ENCODE measurements around the gene KLHL15. TPM values are rescaled to one million over a fixed set of nuclear protein-coding genes. Genes with fewer than 3 reads are reported as not detected.
"Not testable (repeated sequence)": the region's sequence is repeated elsewhere in the genome, so short reads cannot be mapped to it uniquely, and the experiment has no call there.

The KLHL15 gene
- total RNA-seq, 4 donors from 2014 or later = 0.60 to 6.7 (median 5.3) TPM

DNA sequence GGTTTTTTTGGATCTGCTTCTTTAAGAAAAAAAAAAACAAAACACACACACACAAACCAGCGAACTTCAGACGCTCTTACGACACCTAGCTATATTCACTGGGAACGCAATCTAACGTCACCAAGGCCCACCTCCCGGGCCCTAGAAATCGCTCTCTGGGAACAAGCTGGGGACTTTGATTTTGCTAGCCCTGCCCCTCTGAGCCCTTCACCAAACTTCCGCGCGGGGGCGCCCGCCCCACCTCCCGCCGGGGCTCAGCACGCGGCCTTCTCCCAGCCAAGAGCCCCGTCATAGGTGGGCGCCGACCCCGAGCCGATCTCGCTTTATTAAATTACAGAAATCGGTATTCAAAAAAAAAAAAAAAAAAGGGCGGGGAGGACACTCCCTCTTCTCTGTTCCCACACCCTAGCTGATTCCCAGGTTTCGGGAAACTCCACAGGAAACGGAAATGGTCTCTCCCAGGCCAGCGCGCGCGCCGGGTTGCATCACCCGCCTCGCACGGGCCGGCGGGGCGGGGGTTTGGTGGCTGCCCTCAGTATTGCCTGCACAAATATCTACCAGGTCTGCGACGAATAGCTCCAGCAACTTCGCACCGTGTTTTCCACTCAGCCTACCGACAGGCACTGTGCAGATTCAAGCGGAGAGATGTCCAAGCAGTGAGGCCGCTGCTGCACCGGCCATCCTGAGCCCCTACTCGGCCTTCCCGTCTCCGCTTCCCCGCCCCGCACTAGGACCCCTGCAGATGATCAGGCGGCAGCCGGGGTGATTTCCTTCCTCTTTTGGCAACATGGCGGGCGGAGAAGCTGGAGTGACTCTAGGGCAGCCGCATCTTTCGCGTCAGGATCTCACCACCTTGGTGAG, 27.4 kb upstream of the KLHL15 start, which contains the start of gene EIF2S3:
Gene EIF2S3 (plus strand): TSS at position 775 of the 861 bp plus-strand sequence. CDS start 13 bp downstream, at position 788.
- peak; percentile 51 to 81 (median 56) for TF ChIP-seq POLR2AphosphoS5 (IDR thresholded peaks at IDR 0.05)
- TF ChIP-seq CTCF (IDR thresholded peaks at IDR 0.05) = peak; percentile 49 to 69 (median 58)
- TF ChIP-seq EP300 (IDR thresholded peaks at IDR 0.05; ENCODE audit: low read depth) = no peak
- TF ChIP-seq POLR2A (IDR thresholded peaks at IDR 0.05) = peak; percentile 78
- 8% methylated on average over 56 of the region's 57 CpGs; no CpG with 5 or more reads in 1 of the 2 donors for WGBS, 2 donors (ENCODE audit: low coverage in 1 of 2)
- Histone ChIP-seq H3K4me1 (peaks cover 0 to 6% (median 0%) of the 10 kb centered on the region in 4 donors), H3K27ac (peak within 1 kb of the TSS in 2 of 4 donors; percentile 89 to 92), H3K9me3 (no peaks in the 10 kb centered on the region), H3K4me3 (peak within 1 kb of the TSS in 2 of 4 donors; percentile 70 to 80), H3K27me3 (no peaks in the 10 kb centered on the region), H3K36me3 (no peaks in the 10 kb centered on the region)
- in situ Hi-C loops (cut with MboI; ENCODE audit: low pct_ligation_motif_present in 1 of 4, low pct_unique_long_range_greater_than_20kb in 1 of 4, low sequenced_read_pairs in 3 of 4) (loop anchor here in 3 of 4 donors (25.0 kb wide), 2 partner anchors 142 to 367 kb away; partner anchors contain the start of genes APOO (in 1 of the 3) and CXorf58 (in 1 of the 3)), intact Hi-C loops (cut with DNase I; ENCODE audit: low total_unique reads) (loop anchor here (10.0 kb wide), 1 partner anchor 100 kb away; no protein-coding TSS in a partner anchor)
- peak; percentile 91 for DNase-seq

DNA sequence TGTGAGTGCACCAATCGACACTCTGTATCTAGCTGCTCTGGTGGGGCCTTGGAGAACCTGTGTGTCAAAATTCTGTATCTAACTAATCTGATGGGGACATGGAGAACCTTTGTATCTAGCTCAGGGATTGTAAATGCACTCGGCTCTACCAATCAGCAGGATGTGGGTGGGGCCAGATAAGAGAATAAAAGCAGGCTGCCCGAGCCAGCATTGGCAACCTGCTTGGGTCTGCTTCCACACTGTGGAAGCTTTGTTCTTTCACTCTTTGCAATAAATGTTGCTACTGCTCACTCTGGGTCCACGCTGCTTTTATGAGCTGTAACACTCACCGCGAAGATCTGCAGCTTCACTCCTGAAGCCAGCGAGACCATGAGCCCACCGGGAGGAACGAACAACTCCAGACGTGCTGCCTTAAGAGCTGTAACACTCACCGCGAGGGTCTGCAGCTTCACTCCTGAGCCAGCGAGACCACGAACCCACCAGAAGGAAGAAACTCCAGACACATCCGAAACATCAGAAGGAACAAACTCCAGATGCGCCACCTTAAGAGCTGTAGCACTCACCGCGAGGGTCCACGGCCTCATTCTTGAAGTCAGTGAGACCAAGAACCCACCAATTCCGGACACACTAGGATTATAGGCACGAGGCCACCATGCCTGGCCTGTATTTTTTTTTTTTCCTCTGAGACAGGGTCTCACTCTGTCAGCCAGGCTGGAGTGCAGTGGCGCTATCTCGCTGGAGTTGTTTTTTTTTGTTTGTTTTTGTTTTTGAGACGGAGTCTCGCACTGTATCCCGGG, 23.7 kb upstream of the KLHL15 start:
- H3K4me3 ChIP-seq, H3K9me3 ChIP-seq, H3K4me1 ChIP-seq, H3K27me3 ChIP-seq, H3K36me3 ChIP-seq, H3K27ac ChIP-seq: not testable (repeated sequence)
- DNase-seq = peak; percentile 10
- WGBS, 2 donors (ENCODE audit: low coverage in 1 of 2) = 74% methylated on average over 26 of the region's 26 CpGs; no CpG with 5 or more reads in 1 of the 2 donors
- intact Hi-C loops (cut with DNase I; ENCODE audit: low total_unique reads) (loop anchor here (10.0 kb wide), 1 partner anchor 104 kb away; no protein-coding TSS in a partner anchor), in situ Hi-C loops (cut with MboI; ENCODE audit: low pct_ligation_motif_present in 1 of 4, low pct_unique_long_range_greater_than_20kb in 1 of 4, low sequenced_read_pairs in 3 of 4) (loop anchor here in 3 of 4 donors (25.0 kb wide), 2 partner anchors 138 to 363 kb away; partner anchors contain the start of genes APOO (in 1 of the 3) and CXorf58 (in 1 of the 3))
- TF ChIP-seq POLR2AphosphoS5 (IDR thresholded peaks at IDR 0.05) = peak in 1 of 3 donors; percentile 34

GRCh38 chrX:24049643-24050042, 22.7 kb upstream of the KLHL15 start:
- H3K4me1 ChIP-seq, H3K36me3 ChIP-seq, H3K27me3 ChIP-seq, H3K9me3 ChIP-seq, H3K4me3 ChIP-seq, DNase-seq, H3K27ac ChIP-seq: not testable (repeated sequence)
- 96% methylated on average over 9 of the region's 24 CpGs; no CpG with 5 or more reads in 1 of the 2 donors for whole genome bisulfite sequencing, 2 donors (ENCODE audit: low coverage in 1 of 2)
- in situ Hi-C loops (cut with MboI; ENCODE audit: low pct_ligation_motif_present in 1 of 4, low pct_unique_long_range_greater_than_20kb in 1 of 4, low sequenced_read_pairs in 3 of 4) (loop anchor here (25.0 kb wide), 2 partner anchors 137 to 362 kb away; partner anchors contain the start of genes APOO (in 2 of the 4) and CXorf58 (in 2 of the 4)), intact Hi-C loops (cut with DNase I; ENCODE audit: low total_unique reads) (loop anchor here (10.0 kb wide), 1 partner anchor 105 kb away; no protein-coding TSS in a partner anchor)

- intact Hi-C loops (cut with DNase I; ENCODE audit: low total_unique reads); H3K27ac ChIP-seq; H3K36me3 ChIP-seq; H3K9me3 ChIP-seq; DNase-seq; H3K4me3 ChIP-seq; H3K4me1 ChIP-seq; H3K27me3 ChIP-seq: not testable (repeated sequence)
- in situ Hi-C loops (cut with MboI; ENCODE audit: low pct_ligation_motif_present in 1 of 4, low pct_unique_long_range_greater_than_20kb in 1 of 4, low sequenced_read_pairs in 3 of 4) = loop anchor here in 1 of 4 donors (25.0 kb wide), 1 partner anchor 134 kb away; the partner anchor contains the start of genes APOO and CXorf58
Observed at GRCh38 chrX:24046060-24046459, 19.1 kb upstream of the KLHL15 start.

GRCh38 chrX:24037729-24038128, 10.7 kb upstream of the KLHL15 start:
- no peak overlapping the region for H3K4me3 ChIP-seq
- no peaks in the 10 kb centered on the region for H3K36me3 ChIP-seq
- H3K27me3 ChIP-seq = no peaks in the 10 kb centered on the region
- 73 to 80% methylated on average over 3 to 4 of the region's 4 CpGs for WGBS, 2 donors (ENCODE audit: low coverage in 1 of 2)
- H3K27ac ChIP-seq = no peak overlapping the region
- no peak for DNase-seq
- intact Hi-C loops (cut with DNase I; ENCODE audit: low total_unique reads) = no loop called here
- TF ChIP-seq CTCF (IDR thresholded peaks at IDR 0.05) (no peak), EP300 (IDR thresholded peaks at IDR 0.05; ENCODE audit: low read depth) (no peak), POLR2A (IDR thresholded peaks at IDR 0.05) (no peak), POLR2AphosphoS5 (IDR thresholded peaks at IDR 0.05) (no peak)
- no peaks in the 10 kb centered on the region for H3K9me3 ChIP-seq
- no peaks in the 10 kb centered on the region for H3K4me1 ChIP-seq
- in situ Hi-C loops (cut with MboI; ENCODE audit: low pct_ligation_motif_present in 1 of 4, low pct_unique_long_range_greater_than_20kb in 1 of 4, low sequenced_read_pairs in 3 of 4) = loop anchor here in 1 of 4 donors (25.0 kb wide), 1 partner anchor 125 kb away; the partner anchor contains the start of genes APOO and CXorf58
